ENCODE results near the gene FAM53C.

GRCh38 chr5:138350563-138350890 lies 12.5 kb downstream of the FAM53C start:
- no peak for TF ChIP-seq EP300 (IDR thresholded peaks at IDR 0.05)
- TF ChIP-seq CTCF (IDR thresholded peaks at IDR 0.05) = no peak

Data from upper lobe of left lung (tissue), 4 donors.